Measurements from ENCODE around the gene AK5.
A peak's percentile ranks its signal among the peaks of the same experiment; 100 is the strongest.

Gene AK5

DNA sequence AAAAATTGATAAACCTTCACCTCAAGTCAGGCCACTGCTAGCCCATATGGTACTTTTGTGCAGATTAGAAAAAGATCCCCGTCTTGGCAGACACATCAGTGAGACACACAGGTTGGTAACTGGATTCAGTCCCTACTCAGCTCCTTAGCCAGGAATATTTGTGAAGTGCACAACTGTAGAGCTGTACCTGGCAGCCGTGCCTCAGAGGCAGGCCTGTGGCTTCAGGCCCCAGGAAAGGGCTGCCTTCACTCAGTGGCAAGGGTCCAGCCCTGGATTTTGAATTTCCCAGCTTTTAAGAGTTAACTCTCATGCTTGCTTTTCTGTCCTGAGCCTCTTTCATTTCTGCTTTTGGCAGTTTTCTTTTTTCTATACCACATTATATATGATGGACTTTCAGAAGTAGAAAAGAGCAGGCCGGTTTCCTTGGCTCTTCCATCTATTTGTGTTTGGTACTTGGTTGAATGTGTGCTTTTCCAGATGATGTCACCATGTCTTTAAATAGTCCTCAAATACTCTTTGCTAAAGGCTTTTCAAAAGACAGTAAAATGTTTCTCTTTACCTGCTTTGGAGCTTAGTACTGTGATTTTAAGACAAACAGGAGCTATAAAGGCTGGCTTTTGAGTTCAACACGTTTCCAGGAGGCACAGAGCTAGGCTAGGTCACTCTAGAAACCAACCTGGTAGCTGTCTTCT lies 186.6 kb downstream of the AK5 start:
- Histone ChIP-seq H3K9me3 (ENCODE audit: control insufficient read depth, low read length) (no peaks in the 10 kb centered on the region), H3K27ac (ENCODE audit: low read depth, low read length, severe bottlenecking) (no peak overlapping the region), H3K4me3 (ENCODE audit: extremely low read depth, insufficient read depth, low read length, poor library complexity, severe bottlenecking) (no peak overlapping the region), H3K36me3 (ENCODE audit: control insufficient read depth, insufficient read depth, low read length) (no peaks in the 10 kb centered on the region), H3K4me1 (ENCODE audit: control insufficient read depth, insufficient read depth, low read length, poor library complexity, severe bottlenecking) (peaks cover 11% of the 10 kb centered on the region)
- WGBS, 2 experiments (ENCODE audit: insufficient coverage in 2 of 2) = 85 to 95% methylated on average over 2 to 3 of the region's 4 CpGs

DNA sequence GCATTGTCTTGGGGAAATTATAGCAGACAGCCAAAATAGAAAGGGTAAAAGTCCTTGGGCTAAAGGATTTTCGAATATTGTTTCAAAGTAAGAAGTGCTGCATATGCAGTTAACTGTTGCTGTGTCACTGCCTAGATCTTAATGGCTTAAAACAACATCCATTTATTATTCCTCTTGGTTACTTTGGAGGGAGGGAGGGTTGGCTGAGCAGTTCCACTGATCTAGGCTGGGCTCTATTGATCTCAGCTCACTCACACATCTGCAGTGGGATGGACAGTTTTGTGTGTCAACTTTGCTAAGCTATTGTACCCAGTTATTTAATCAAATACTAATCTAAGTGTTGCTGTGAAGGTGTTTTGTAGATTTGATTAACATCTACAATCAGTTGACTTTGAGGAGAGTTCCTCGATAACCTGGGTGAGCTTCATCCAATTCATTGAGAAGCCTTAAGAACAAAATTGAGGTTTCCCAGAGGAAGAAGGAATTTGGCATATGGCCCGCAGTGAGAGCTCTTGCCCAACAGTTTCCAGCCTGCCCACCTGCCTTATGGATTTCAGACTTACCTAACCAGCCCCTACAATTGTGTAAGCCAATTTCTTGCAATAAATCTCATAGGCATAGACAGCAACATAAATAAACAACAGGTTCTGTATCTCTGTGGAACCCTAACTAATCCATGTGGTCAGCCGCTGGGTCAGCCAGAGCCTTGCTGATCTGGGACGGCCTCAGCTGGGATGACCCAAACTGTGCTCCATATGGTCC lies 187.3 kb downstream of the AK5 start:
- WGBS, 2 experiments (ENCODE audit: insufficient coverage in 2 of 2) = 83 to 94% methylated on average over 4 to 5 of the region's 5 CpGs
- no peak overlapping the region for H3K4me3 ChIP-seq (ENCODE audit: extremely low read depth, insufficient read depth, low read length, poor library complexity, severe bottlenecking)
- no peak overlapping the region for H3K27ac ChIP-seq (ENCODE audit: low read depth, low read length, severe bottlenecking)
- H3K36me3 ChIP-seq (ENCODE audit: control insufficient read depth, insufficient read depth, low read length) = no peaks in the 10 kb centered on the region
- peaks cover 18% of the 10 kb centered on the region for H3K4me1 ChIP-seq (ENCODE audit: control insufficient read depth, insufficient read depth, low read length, poor library complexity, severe bottlenecking)
- H3K9me3 ChIP-seq (ENCODE audit: control insufficient read depth, low read length) = no peaks in the 10 kb centered on the region

DNA sequence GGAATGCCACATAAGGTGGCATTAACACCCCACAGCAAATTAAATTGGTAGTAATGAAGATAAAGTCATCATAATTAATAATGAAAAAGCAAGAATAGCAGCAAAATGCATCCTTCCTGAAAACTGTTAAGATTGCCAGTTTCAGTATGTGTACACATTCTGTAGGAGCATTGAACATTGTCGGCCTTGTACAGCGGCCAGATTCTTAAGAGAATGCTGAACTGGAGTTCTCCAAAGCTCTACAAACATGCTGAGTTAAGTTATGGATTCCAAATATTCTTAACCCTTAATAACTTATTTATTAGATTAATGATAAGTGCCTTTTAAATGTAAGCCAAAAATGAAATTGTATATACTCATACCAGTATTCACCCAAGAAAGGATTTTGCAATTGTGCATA lies 189.9 kb downstream of the AK5 start:
- no peak overlapping the region for H3K4me3 ChIP-seq (ENCODE audit: extremely low read depth, insufficient read depth, low read length, poor library complexity, severe bottlenecking)
- no peak overlapping the region for H3K27ac ChIP-seq (ENCODE audit: low read depth, low read length, severe bottlenecking)
- peaks cover 21% of the 10 kb centered on the region for H3K4me1 ChIP-seq (ENCODE audit: control insufficient read depth, insufficient read depth, low read length, poor library complexity, severe bottlenecking)
- no peaks in the 10 kb centered on the region for H3K36me3 ChIP-seq (ENCODE audit: control insufficient read depth, insufficient read depth, low read length)
- WGBS, 2 experiments (ENCODE audit: insufficient coverage in 2 of 2) = 80% methylated on average over 1 of the region's 2 CpGs
- no peaks in the 10 kb centered on the region for H3K9me3 ChIP-seq (ENCODE audit: control insufficient read depth, low read length)

DNA sequence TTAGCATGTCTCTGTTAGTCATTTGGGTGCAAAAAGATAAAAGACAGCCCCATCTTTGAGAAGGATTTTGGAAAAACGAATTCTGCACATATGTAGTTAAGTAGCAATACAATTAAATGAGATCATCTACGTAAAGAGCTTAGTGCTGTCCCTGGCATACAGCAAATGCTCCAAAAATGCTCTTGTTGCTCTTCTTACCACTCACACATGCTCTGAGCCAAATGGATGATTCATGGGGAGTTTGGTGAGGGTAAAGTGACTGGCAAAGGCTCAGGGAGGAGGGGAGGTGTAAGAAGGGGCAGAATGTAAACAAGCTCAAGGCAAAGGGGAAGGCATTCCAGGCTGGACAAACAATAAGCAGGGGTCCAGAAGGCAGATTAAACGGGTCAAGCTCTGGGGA lies 191.9 kb downstream of the AK5 start:
- no peaks in the 10 kb centered on the region for H3K9me3 ChIP-seq (ENCODE audit: control insufficient read depth, low read length)
- peak overlapping the region; percentile 6 for H3K27ac ChIP-seq (ENCODE audit: low read depth, low read length, severe bottlenecking)
- H3K36me3 ChIP-seq (ENCODE audit: control insufficient read depth, insufficient read depth, low read length) = no peaks in the 10 kb centered on the region
- H3K4me1 ChIP-seq (ENCODE audit: control insufficient read depth, insufficient read depth, low read length, poor library complexity, severe bottlenecking) = peaks cover 15% of the 10 kb centered on the region
- WGBS, 2 experiments (ENCODE audit: insufficient coverage in 2 of 2) = 60 to 67% methylated on average over 1 of the region's 3 CpGs
- no peak overlapping the region for H3K4me3 ChIP-seq (ENCODE audit: extremely low read depth, insufficient read depth, low read length, poor library complexity, severe bottlenecking)

DNA sequence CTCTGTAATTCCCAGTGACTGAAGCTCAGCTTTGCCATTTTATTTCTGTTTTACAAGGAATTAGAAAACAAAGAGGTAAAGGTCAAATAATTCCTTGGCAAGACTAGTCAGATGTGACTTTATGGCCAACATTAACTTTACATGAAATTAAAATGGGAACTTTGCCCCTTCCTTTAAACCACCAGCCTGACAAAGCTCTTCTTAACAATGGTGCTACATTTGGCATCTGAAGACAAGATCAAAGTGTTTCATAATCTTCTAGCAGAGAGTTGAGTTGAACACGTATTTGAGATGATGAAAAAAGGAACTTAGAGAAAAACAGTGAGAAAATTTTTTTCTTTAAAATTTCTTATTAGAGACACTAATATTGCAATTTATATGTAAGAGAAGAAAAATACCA lies 193.8 kb downstream of the AK5 start:
- H3K4me3 ChIP-seq (ENCODE audit: extremely low read depth, insufficient read depth, low read length, poor library complexity, severe bottlenecking) = no peak overlapping the region
- WGBS, 2 experiments (ENCODE audit: insufficient coverage in 2 of 2) = no CpG with 5 or more reads among the region's 1 CpG
- H3K36me3 ChIP-seq (ENCODE audit: control insufficient read depth, insufficient read depth, low read length) = no peaks in the 10 kb centered on the region
- no peaks in the 10 kb centered on the region for H3K9me3 ChIP-seq (ENCODE audit: control insufficient read depth, low read length)
- H3K4me1 ChIP-seq (ENCODE audit: control insufficient read depth, insufficient read depth, low read length, poor library complexity, severe bottlenecking) = peaks cover 13% of the 10 kb centered on the region
- H3K27ac ChIP-seq (ENCODE audit: low read depth, low read length, severe bottlenecking) = no peak overlapping the region

DNA sequence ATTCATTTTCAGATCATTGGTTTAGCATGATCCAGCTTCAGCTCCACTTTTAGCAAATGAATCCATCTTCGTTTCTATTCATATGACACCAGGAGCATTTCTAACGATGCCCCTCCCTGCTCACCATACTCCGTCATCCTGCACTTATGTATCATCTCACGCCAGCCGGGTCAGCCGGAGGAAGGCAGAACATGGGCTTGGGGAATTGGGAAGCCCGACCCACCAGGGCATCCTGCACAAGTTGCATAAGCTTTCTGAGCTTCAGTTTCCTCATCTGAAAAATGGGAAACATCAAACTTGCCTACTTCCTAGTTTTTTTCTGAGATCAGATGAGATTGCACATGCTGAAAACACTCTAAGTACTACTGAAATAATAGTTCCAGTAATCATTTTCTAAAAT lies 194.7 kb downstream of the AK5 start:
- Histone ChIP-seq H3K27ac (ENCODE audit: low read depth, low read length, severe bottlenecking) (no peak overlapping the region), H3K36me3 (ENCODE audit: control insufficient read depth, insufficient read depth, low read length) (no peaks in the 10 kb centered on the region), H3K4me3 (ENCODE audit: extremely low read depth, insufficient read depth, low read length, poor library complexity, severe bottlenecking) (no peak overlapping the region), H3K4me1 (ENCODE audit: control insufficient read depth, insufficient read depth, low read length, poor library complexity, severe bottlenecking) (peaks cover 13% of the 10 kb centered on the region), H3K9me3 (ENCODE audit: control insufficient read depth, low read length) (no peaks in the 10 kb centered on the region)
- WGBS, 2 experiments (ENCODE audit: insufficient coverage in 2 of 2) = 90 to 91% methylated on average over 4 to 5 of the region's 7 CpGs

DNA sequence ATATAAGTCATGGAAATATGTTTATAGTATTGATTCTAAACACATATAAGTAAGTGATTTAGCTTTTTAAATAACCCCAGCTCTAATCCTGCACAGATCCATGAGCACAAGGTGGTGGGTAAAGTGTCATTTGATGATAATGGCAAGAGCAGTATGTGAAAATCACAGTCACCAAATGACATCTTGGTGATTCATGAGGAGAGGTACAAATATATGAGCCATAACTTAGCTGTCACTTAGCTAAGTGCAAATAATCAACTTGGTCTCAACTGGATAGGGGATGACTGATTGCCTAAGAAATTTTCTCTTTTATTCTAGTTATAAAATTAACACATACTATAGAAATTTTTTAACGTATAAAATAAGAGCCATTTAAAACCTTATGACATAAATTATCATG lies 202.5 kb downstream of the AK5 start:
- whole genome bisulfite sequencing, 2 experiments (ENCODE audit: insufficient coverage in 2 of 2) = no CpG with 5 or more reads among the region's 1 CpG
- H3K36me3 ChIP-seq (ENCODE audit: control insufficient read depth, insufficient read depth, low read length) = no peaks in the 10 kb centered on the region
- no peaks in the 10 kb centered on the region for H3K9me3 ChIP-seq (ENCODE audit: control insufficient read depth, low read length)
- no peak overlapping the region for H3K27ac ChIP-seq (ENCODE audit: low read depth, low read length, severe bottlenecking)
- no peak overlapping the region for H3K4me3 ChIP-seq (ENCODE audit: extremely low read depth, insufficient read depth, low read length, poor library complexity, severe bottlenecking)
- H3K4me1 ChIP-seq (ENCODE audit: control insufficient read depth, insufficient read depth, low read length, poor library complexity, severe bottlenecking) = no peaks in the 10 kb centered on the region

DNA sequence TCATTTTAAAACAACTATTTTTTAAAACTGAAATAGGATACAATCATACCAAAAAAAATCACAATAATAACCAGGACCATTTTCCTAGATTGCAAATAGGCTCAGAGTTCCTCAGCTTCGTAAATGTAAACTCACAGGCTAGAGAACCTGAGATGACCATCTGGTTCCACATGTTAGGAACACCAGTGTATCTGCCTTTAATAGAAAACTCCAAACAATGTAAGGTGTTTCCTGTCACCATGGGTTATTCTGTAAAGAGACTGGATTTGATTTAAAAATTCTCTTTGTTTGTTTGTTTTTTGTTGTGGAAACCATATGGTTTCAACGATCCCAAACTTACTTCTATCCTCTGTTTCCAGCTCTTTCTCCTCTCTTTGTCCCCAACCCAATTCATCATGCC lies 203.1 kb downstream of the AK5 start:
- H3K4me1 ChIP-seq (ENCODE audit: control insufficient read depth, insufficient read depth, low read length, poor library complexity, severe bottlenecking) = peaks cover 1% of the 10 kb centered on the region
- no peak overlapping the region for H3K27ac ChIP-seq (ENCODE audit: low read depth, low read length, severe bottlenecking)
- no peaks in the 10 kb centered on the region for H3K36me3 ChIP-seq (ENCODE audit: control insufficient read depth, insufficient read depth, low read length)
- no peaks in the 10 kb centered on the region for H3K9me3 ChIP-seq (ENCODE audit: control insufficient read depth, low read length)
- no CpG with 5 or more reads among the region's 2 CpGs for WGBS, 2 experiments (ENCODE audit: insufficient coverage in 2 of 2)
- H3K4me3 ChIP-seq (ENCODE audit: extremely low read depth, insufficient read depth, low read length, poor library complexity, severe bottlenecking) = no peak overlapping the region

DNA sequence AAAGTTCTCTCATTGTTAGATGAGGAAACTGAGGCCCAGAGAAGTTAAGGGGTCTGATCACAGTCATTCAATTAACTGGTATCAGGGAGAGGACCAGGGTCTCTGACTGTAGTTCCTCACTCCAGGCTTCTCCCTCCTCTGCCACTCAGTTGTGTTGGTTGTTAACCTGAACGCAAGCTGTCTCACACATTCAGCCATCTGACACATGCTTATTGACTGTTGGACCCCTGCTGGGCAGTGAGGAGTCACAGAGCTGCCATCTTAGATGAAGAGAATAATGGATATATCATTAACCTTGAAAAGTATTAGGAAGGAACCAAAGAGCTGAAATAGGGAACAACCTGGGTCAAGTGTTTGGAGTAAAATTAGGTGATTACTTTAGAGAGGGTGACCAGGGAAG lies 205.8 kb downstream of the AK5 start:
- Histone ChIP-seq H3K27ac (ENCODE audit: low read depth, low read length, severe bottlenecking) (no peak overlapping the region), H3K4me1 (ENCODE audit: control insufficient read depth, insufficient read depth, low read length, poor library complexity, severe bottlenecking) (peaks cover 5% of the 10 kb centered on the region), H3K36me3 (ENCODE audit: control insufficient read depth, insufficient read depth, low read length) (no peaks in the 10 kb centered on the region), H3K9me3 (ENCODE audit: control insufficient read depth, low read length) (no peaks in the 10 kb centered on the region), H3K4me3 (ENCODE audit: extremely low read depth, insufficient read depth, low read length, poor library complexity, severe bottlenecking) (no peak overlapping the region)
- WGBS, 2 experiments (ENCODE audit: insufficient coverage in 2 of 2) = no CpG with 5 or more reads among the region's 1 CpG

DNA sequence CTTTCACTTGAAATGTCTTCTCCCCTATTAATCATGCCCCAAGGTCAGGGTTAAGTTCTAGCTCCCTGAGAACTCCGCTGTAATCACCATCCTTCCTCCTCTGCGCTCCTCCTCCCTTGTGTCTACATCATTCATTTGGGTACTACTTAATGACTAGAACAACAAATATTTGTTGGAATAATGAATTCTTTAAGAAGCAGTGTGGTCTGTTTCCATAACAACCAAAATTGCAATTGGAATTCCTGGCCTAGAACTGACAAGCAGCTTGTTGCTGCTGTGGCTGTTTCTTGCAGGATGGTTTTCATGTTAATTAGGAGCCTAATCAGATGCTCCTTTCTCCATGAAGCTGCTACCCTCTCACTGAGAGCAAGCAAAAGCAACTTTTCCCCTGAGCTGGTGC lies 208.1 kb downstream of the AK5 start:
- H3K4me3 ChIP-seq (ENCODE audit: extremely low read depth, insufficient read depth, low read length, poor library complexity, severe bottlenecking) = no peak overlapping the region
- no peak overlapping the region for H3K27ac ChIP-seq (ENCODE audit: low read depth, low read length, severe bottlenecking)
- WGBS, 2 experiments (ENCODE audit: insufficient coverage in 2 of 2) = 100% methylated on average over 1 of the region's 2 CpGs; no CpG with 5 or more reads in 1 of the 2 experiments

DNA sequence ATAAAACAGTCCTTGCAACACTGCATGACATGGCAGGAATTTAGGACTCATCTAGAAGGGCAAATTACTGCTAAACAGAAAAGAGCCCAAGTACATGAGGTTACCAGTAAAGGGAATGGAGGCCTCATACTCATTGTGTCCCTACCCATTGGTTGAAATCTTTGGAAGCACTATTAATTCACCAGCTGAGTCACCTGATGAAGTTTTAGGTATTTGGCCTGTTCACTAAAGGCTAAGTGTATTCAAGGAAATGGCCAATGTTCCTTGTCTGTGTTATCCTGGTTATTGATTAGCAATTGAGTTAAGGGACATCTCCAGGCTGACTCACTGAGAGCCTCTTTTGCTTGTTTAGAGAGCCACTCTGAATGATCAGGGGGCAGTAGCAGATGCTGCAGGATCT lies 212.2 kb downstream of the AK5 start:
- Histone ChIP-seq H3K27ac (ENCODE audit: low read depth, low read length, severe bottlenecking) (no peak overlapping the region), H3K9me3 (ENCODE audit: control insufficient read depth, low read length) (no peaks in the 10 kb centered on the region), H3K4me1 (ENCODE audit: control insufficient read depth, insufficient read depth, low read length, poor library complexity, severe bottlenecking) (peaks cover 7% of the 10 kb centered on the region), H3K4me3 (ENCODE audit: extremely low read depth, insufficient read depth, low read length, poor library complexity, severe bottlenecking) (no peak overlapping the region), H3K36me3 (ENCODE audit: control insufficient read depth, insufficient read depth, low read length) (no peaks in the 10 kb centered on the region)

More for the DNA sequence above, 208.1 kb downstream of the AK5 start:
- H3K4me1 ChIP-seq (ENCODE audit: control insufficient read depth, insufficient read depth, low read length, poor library complexity, severe bottlenecking) = peaks cover 5% of the 10 kb centered on the region
- H3K9me3 ChIP-seq (ENCODE audit: control insufficient read depth, low read length) = no peaks in the 10 kb centered on the region
- no peaks in the 10 kb centered on the region for H3K36me3 ChIP-seq (ENCODE audit: control insufficient read depth, insufficient read depth, low read length)

Measured in mesodermal cell (in vitro differentiated cells).